RWPE2 (cell line): Measurements from ENCODE around the gene DDX54.

Experiments used
- ATAC-seq: fragments of 200-7000 bp; cut with Tn5 transposase; 3 replicates; pipeline ENCODE4 v1.9.1; 2021; ENCODE audit warnings: low read depth
- DNase-seq: peaks from one replicate; pipeline ENCODE4 v3.0.0-alpha.2; 2020; ENCODE audit warnings: low spot score
- H3K27ac ChIP-seq: fragments of 450-650 bp; 2 replicates; pipeline ENCODE4 v1.5.1; 2017; ENCODE audit warnings: mild to moderate bottlenecking; ENCODE audit not compliant: poor library complexity, severe bottlenecking
- H3K27me3 ChIP-seq: fragments of 250-450 bp; sonication (Bioruptor Pico); 2 replicates; pipeline ENCODE4 v1.5.1; 2021; ENCODE audit warnings: mild to moderate bottlenecking, moderate library complexity; ENCODE audit not compliant: insufficient read depth, poor library complexity, severe bottlenecking
- H3K36me3 ChIP-seq: fragments of 250-450 bp; sonication (Bioruptor Pico); 2 replicates; pipeline ENCODE4 v1.5.1; 2020; ENCODE audit warnings: low read depth, mild to moderate bottlenecking, moderate library complexity
- H3K4me1 ChIP-seq: fragments of 250-450 bp; sonication (Bioruptor Pico); 2 replicates; pipeline ENCODE4 v1.5.1; 2021; ENCODE audit warnings: mild to moderate bottlenecking, moderate library complexity; ENCODE audit not compliant: insufficient read depth, poor library complexity, severe bottlenecking
- H3K4me3 ChIP-seq: fragments of 250-450 bp; sonication (Bioruptor Pico); 2 replicates; pipeline ENCODE4 v1.5.1; 2021; ENCODE audit warnings: mild to moderate bottlenecking, moderate library complexity; ENCODE audit not compliant: severe bottlenecking
- H3K9me3 ChIP-seq: fragments of 250-450 bp; sonication (Bioruptor Pico); 2 replicates; pipeline ENCODE4 v1.5.1; 2021; ENCODE audit warnings: mild to moderate bottlenecking, moderate library complexity; ENCODE audit not compliant: severe bottlenecking
- CTCF ChIP-seq: fragments of 450-650 bp; IDR thresholded peaks from one replicate; pipeline ENCODE4 v1.5.1; 2017; ENCODE audit warnings: mild to moderate bottlenecking, moderate library complexity; ENCODE audit not compliant: poor library complexity, severe bottlenecking

DDX54 gene

GRCh38 chr12:113129664-113130456, 55.4 kb downstream of the DDX54 start:
- no peaks in the 10 kb centered on the region for H3K9me3 ChIP-seq
- DNase-seq (no peak), ATAC-seq (no peak; the same call in 2 of the 3 replicates)
- no peak overlapping the region for H3K4me3 ChIP-seq
- no peak for TF ChIP-seq CTCF
- H3K4me1 ChIP-seq = no peaks in the 10 kb centered on the region
- H3K27me3 ChIP-seq = no peaks in the 10 kb centered on the region
- no peaks in the 10 kb centered on the region for H3K36me3 ChIP-seq
- H3K27ac ChIP-seq = no peak overlapping the region

- DNase-seq = no peak
- no peak for ATAC-seq
Observed at GRCh38 chr12:113128802-113129663, 56.2 kb downstream of the DDX54 start.

GRCh38 chr12:113127791-113128199, 57.5 kb downstream of the DDX54 start:
- H3K36me3 ChIP-seq = no peaks in the 10 kb centered on the region
- ATAC-seq = no peak

More at GRCh38 chr12:113128802-113129663, 56.2 kb downstream of the DDX54 start:
- no peaks in the 10 kb centered on the region for H3K9me3 ChIP-seq
- no peak for TF ChIP-seq CTCF
- H3K36me3 ChIP-seq = no peaks in the 10 kb centered on the region
- no peak overlapping the region for H3K4me3 ChIP-seq
- H3K4me1 ChIP-seq = no peaks in the 10 kb centered on the region
- no peak overlapping the region for H3K27ac ChIP-seq
- H3K27me3 ChIP-seq = no peaks in the 10 kb centered on the region

DNA sequence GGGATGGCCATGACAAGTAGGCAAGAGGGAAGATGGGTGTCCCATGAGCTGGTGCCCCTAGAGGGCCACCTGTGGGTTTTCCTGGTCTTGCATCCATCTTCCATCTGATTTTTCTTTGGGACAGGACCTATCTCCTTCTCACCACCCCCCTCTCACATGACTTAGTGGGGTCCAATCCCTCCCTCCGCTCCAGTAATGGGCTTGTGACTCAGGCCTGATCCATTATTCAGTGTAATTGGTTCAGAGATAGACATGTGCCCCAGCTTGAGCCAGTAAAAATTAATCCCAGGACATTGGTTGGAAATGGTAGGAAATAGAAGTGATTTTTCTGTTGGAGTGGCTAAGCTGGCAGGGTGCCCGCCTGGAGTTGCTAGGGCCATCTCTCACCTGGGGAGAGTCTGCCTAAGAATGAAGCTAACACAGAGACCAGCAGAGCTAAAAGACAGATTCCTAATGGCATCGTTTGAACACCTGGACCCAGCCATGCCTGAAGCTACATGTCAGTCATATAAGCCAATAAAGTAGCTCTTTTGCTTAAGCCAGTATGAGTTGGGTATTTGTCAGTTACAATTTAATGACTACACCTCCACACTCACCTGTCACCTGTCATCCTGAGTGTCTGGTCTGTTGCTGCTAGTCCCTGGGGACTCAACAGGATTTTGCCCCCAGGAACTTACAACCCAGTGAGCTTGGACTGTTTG, 64.5 kb downstream of the DDX54 start:
- Histone ChIP-seq H3K36me3 (no peaks in the 10 kb centered on the region), H3K9me3 (no peaks in the 10 kb centered on the region), H3K4me1 (no peaks in the 10 kb centered on the region), H3K27ac (no peak overlapping the region), H3K4me3 (no peak overlapping the region), H3K27me3 (no peaks in the 10 kb centered on the region)
- ATAC-seq (peak; percentile 32; the same call in 2 of the 3 replicates), DNase-seq (no peak)
- TF ChIP-seq CTCF = no peak

More at GRCh38 chr12:113127791-113128199, 57.5 kb downstream of the DDX54 start:
- Histone ChIP-seq H3K4me1 (no peaks in the 10 kb centered on the region), H3K27ac (no peak overlapping the region), H3K27me3 (no peaks in the 10 kb centered on the region), H3K9me3 (no peaks in the 10 kb centered on the region), H3K4me3 (no peak overlapping the region)
- TF ChIP-seq CTCF = no peak
- DNase-seq = no peak
